GM18868 (cell line): ENCODE results near the gene PDLIM3.

Source experiments
- ATAC-seq: cut with Tn5 transposase; IDR thresholded peaks from one replicate; pipeline ENCODE4 v1.9.1; 2021; ENCODE audit warnings: mild to moderate bottlenecking, moderate library complexity; ENCODE audit not compliant: unreplicated experiment

The PDLIM3 gene

DNA sequence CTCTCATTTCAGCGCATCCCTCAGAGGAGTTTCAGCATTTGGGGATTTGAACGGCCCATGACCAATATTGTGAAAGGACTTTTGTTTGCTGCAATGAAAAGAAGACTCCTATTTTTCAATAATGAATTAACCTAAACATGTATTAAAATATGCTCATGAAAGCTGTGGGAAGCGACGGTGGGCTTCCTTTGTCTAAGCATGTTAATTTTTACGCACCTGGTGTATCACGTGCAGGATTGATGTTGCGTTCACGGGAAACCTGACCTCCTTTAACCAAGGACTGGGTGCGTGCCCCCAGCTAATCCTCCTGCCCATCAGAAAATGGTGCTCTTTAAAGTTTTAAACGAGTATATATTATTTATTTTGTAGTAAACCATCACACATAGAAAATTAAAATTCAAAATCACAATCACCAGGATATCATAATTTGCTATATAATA lies 63.2 kb downstream of the PDLIM3 start:
- peak; percentile 23 for ATAC-seq

DNA sequence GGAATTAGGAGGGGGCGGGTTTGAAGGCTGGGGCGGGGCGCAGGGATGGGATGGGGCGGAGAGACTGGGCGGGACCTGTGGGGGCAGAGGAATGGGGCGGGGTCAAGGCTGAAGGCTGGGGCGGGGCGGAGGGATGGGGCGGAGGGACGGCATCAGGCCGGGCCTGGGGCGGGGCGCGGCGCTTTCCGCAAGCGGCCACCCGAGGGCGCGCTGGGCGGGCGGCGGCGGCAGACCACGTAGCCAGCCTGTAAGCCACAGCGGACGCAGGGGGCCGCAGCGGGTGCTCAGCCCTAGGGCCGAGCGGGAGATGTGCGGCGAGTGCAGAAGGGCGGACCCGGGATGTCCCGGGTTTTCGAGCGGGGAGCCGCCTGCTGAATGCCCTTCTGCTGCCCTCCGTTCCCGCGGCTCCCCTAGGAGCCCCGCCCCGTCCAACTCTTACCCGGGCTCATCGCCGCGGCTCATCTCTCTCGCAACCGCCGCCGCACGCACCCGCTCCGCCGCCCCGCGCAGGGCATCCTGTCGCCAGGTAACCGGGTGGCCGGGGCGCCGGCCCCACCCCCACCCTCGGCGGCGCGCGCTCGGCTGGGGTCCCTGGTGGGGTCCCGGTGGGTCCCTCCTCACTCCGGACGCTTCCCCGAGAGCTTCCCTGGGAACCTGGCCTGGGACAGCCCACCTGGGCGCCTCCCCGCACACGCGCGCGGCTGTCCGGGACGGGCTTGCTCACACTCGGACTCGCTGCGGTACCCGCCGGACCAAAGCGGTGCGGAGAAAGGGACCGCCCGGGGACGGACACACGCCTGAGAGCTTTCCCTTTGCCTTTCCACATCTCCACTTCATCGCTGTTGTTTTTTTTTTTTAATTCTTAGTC lies 63.8 kb downstream of the PDLIM3 start, which contains the start of gene CCDC110:
TSS of gene CCDC110 (minus strand) at position 499 of the 868 bp plus-strand sequence. CDS start at position 449, 50 bp downstream.
- peak; percentile 91 for ATAC-seq

DNA sequence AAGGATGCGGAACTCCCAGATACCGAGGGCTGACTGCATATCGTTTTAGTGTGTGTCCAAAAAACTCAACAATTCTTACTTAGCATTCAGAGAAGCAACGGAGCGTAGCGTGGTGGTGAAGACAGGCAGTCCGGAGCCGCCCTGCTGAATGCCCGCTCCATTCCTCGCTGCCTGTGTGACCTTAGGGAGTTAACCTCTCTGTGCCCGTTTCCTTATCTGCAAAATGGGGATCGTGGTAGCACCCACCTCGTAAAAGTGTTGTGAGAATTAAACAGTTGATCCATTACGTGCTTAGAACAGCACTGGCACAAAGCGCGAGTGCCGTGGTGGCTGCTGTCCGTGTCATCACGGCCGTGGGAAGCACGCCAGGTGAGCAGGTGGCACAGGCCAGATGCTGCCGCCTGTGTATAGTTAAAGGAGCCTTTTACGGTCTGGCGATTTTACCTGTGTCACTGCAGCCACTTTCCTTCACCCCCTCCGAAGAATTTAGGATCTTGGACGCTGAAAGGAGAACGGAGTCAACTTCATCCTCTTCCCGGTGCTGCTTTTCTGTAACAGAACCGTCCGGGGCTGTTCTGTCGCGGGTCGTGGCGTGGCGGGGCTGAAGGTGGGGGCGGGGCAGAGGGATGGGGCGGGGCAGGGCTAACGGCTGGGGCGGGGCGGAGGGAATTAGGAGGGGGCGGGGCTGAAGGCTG lies 64.7 kb downstream of the PDLIM3 start:
- peak; percentile 12 for ATAC-seq

DNA sequence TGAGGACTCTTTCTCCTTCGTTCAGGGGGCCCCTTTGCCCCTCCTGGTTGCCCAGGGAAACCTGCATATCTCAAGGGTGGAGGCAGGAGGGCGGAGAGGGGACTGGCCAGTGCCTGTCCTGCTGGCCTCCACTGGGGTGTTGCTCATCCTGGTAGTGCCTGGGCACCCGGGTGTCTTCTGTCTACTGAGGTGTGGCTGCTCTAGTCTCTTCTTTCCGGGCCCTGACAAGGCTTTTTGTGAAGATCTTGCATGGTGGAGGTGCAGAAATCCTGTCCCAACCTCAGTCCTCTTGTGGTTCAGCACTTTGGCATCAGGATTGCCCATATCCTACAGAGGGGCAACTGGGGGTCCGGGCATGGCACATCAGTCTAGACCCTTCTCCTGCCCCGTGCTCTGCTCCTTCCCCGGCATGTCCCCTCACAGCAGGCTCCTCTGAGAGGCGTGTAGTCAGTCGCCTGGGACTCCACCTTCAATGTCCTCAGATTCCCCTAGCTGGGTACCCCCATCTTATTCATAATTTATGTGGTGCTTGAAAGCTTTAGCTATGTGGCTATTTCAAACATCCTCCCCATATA lies 65.6 kb downstream of the PDLIM3 start:
- ATAC-seq = no peak

DNA sequence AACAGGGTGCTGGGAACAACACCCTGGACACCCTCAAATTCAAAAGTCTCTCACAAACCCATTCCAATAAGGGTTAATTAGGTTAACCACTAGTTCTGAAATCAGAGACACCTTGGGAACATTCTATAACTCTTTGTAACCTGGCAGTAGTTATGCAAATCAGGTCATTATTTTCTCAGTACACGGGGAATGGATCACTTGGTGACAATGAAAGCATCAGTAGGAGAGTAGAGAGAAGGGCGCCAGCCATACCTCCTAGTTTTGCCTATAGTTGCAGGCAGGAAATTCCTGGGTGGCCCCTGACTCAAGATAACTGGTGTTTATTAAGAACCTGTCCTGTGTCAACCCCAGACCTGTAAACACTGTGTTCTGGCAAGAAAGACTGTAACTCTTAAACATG lies 66.3 kb downstream of the PDLIM3 start:
- ATAC-seq = no peak

DNA sequence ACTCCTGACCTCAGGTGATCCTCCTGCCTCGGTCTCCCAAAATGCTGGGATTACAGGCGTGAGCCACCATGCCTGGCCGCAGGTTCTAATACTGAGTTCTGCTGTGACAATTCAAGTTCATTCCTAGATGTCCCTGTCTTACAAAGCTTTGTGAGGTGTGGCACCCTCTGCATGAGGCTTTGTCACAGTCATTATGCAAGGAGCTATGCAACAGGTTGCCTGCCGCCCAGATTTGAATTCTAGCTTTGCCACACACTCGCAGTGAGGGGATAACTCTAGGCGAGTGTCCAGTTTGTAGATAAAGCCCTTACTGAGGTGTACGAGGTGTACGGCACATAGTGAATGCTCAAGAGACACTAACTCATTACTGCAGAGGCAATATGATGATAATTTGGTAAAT lies 67.3 kb downstream of the PDLIM3 start:
- ATAC-seq = no peak

DNA sequence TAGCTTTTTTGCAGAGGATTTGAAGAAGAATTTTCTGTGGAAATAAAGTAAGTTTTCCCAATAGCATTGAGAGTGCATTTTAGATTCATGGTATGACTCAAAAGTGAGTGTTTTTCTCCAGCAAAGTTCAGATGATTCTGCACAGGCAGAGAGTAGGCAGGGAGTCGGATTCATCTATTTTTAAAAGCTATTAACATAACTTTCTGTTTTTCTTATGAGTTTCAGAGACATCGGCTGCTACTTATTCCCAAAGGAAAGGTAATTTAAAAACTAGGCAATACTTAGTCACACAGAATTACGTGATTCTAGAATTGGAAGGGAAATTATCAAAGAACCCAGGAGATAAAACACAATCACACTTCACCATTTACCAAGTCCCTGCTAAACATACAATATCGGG lies 68.2 kb downstream of the PDLIM3 start:
- no peak for ATAC-seq

DNA sequence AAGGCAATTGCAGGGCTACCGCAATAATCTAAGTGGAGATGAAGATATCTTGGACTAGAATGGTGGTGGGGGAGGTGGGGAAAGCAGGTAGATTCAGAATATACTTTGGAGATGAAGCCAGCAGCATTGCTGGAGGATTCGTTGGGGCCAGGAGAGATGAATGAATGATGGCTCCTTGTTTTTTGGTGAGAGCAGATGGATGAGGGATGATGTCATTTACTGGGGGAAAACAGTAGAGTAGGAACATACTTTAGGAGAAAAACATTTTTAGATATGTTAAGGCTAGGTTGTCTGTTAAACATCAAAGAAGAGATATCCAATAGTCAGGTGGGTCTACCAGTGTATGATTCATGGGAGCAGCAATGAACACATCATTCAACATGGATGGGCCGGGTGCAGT lies 69.6 kb downstream of the PDLIM3 start:
- no peak for ATAC-seq

DNA sequence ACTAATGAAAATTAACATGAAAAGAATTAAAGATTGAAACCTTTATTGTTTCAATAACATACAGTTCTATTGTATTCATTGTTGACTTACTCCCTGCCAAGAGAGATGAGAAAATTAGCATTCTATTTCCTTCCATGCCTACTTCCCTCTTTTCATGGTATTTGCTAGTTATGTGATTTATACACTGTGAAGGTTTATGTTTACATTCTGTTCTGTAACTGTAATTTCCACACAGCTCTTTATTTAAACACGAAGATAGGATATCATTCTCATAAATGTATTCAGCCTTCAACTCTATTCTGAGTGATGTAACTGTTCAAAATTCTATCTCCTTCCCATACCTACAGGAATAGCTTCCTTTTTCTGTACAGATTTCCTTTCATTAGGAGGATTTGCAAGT lies 70.4 kb downstream of the PDLIM3 start:
- no peak for ATAC-seq

DNA sequence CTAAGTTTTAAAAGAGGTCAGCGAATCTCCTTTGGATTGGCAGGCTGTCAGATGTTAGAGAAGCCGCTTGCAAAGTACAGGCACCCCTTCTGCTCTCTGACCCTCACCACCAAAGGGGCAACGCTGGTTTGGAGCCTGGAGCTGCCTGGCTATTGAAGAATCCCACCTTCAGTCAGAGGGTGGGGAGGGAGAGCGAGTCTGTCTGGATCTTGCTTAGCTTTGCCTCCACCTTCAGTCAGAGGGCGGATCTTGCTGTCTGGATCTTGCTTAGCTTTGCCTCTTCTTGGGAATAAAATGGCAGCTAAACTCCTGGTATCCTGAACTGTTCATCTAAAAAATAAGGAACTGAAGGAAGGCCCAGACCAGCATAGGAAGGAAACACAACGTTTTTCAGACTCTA lies 71.1 kb downstream of the PDLIM3 start:
- no peak for ATAC-seq

DNA sequence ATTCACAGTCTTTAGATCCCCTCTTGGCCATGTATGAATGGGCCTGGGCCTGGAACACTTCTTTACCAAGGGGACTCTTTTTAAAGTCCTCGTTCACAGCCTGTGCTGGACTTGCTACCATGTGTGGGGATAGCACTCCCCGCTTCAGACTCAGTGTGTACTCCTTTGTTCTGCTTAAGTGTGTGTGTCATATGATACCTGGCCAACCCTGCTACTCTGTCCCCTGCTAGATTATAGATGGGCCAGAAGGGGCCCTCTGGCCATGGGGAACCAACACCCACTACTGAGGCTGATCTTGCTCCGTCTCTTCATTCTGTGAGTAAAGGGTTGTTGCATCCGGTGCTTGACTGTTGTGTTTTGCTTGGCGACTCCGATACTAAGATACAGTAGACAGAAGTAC lies 71.8 kb downstream of the PDLIM3 start:
- ATAC-seq = no peak

DNA sequence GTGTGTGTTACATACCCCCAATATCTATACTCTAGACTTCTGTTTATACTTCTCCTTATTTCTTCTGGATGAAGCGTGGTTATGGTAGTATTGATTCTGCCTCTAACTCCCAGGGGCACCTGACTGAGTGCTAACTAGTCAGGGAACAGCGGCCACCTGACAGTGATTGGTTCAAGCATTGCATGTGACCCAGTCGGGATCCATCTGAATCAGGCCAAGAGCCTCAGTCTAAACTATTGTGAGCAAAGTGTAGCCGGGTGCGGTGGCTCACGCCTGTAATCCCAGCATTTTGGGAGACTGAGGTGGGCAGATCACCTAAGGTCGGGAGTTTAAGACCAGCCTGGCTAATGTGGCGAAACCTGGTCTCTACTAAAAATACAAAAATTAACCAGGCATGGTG lies 73.7 kb downstream of the PDLIM3 start:
- no peak for ATAC-seq

DNA sequence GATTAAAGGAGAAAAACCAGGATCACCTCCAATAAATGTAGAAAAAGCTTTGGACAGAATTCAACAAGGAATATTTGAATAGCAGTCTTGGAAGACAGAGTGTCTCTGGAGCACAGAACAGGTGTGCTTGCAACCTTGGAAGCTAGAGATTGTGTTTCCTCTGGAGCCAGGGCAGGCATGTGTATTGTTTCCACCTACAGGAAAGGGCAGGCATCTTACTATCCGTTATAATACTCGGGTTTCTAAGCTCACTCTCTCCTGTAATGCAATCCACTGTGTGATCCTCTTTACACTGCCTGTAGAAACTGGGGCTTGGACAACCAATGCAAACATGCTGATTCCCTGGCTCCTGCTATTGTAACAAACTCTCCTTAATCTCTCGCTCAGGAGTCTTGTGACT lies 78.2 kb downstream of the PDLIM3 start:
- ATAC-seq = no peak

DNA sequence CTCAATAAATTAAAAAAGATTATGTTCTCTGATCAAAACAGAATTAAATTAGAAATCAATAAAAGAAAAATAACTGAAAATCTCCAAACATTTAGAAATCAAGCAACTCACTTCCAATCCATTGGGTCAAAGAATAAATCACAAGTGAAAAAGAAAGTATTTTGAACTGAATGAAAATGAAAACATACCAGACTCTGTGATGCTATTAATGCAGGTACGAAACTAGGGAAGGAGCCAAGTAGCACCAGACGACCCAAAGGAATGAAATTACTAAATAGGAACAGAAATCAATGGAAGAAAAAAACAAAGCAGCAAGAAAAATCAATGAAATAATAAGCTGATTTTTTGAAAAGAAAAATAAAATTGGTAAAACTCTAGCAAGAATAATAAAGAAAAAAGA lies 79.2 kb downstream of the PDLIM3 start:
- no peak for ATAC-seq
